Upper lobe of left lung (tissue), 6 donors: Measurements from ENCODE around the gene KIF1C. TPM values are rescaled to one million over a fixed set of nuclear protein-coding genes. Genes with fewer than 3 reads are reported as not detected.

ENCODE experiments used
- ATAC-seq, 2 donors: fragments of 200-7000 bp; cut with Tn5 transposase; one replicate each; pipeline ENCODE4 v1.9.1; 2022; ENCODE audit warnings: mild to moderate bottlenecking in 2 of 2, moderate library complexity in 2 of 2; ENCODE audit not compliant: low FRiP score in 2 of 2
- DNase-seq, 2 donors: peaks; one replicate each; pipeline ENCODE4 v3.0.0-alpha.2; 2019 to 2020
- H3K27ac ChIP-seq, 4 donors: fragments of 200-600 bp; sonication (generic); one replicate each; pipeline ENCODE4 v1.5.1; 2016 to 2019
- H3K27me3 ChIP-seq, 4 donors: fragments of 200-600 bp; sonication (generic); one replicate each; pipeline ENCODE4 v1.5.1; 2017 to 2019
- H3K36me3 ChIP-seq, 4 donors: fragments of 200-600 bp; sonication (generic); one replicate each; pipeline ENCODE4 v1.5.1; 2016 to 2019
- H3K4me1 ChIP-seq, 4 donors: fragments of 200-600 bp; sonication (generic); one replicate each; pipeline ENCODE4 v1.5.1; 2018 to 2019
- H3K4me3 ChIP-seq, 4 donors: fragments of 200-600 bp; sonication (generic); one replicate each; pipeline ENCODE4 v1.5.1; 2017 to 2019; ENCODE audit warnings: mild to moderate bottlenecking in 2 of 4, moderate library complexity in 1 of 4
- H3K9me3 ChIP-seq, 4 donors: fragments of 200-600 bp; sonication (generic); one replicate each; pipeline ENCODE4 v1.5.1; 2018 to 2019
- CTCF ChIP-seq, 6 experiments: fragments of 450-650 bp in 4 of 6; fragments of 200-600 bp in 2 of 6; sonication (generic) in 2 of 6; IDR thresholded peaks; one replicate each; pipeline ENCODE4 v1.5.1; 2016 to 2019; ENCODE audit warnings: antibody characterized with exemption in 6 of 6
- EP300 ChIP-seq, 4 donors: sonication (generic); formaldehyde crosslinking; IDR thresholded peaks; one replicate each; pipeline ENCODE4 v1.5.1; 2017; ENCODE audit warnings: antibody characterized with exemption in 4 of 4, control low read depth in 2 of 4
- POLR2A ChIP-seq, 4 donors: fragments of 450-650 bp; IDR thresholded peaks; one replicate each; pipeline ENCODE4 v1.5.1; 2016 to 2017; ENCODE audit warnings: antibody characterized with exemption in 4 of 4, mild to moderate bottlenecking in 2 of 4
- POLR2AphosphoS5 ChIP-seq, 2 donors: sonication (generic); formaldehyde crosslinking; IDR thresholded peaks; one replicate each; pipeline ENCODE4 v1.5.1; 2017; ENCODE audit warnings: antibody characterized with exemption in 2 of 2
- WGBS, 2 donors: methylation state at CpG; one replicate each; pipeline ENCODE4 v1.1.5; 2017 to 2018; 5-methylcytosine and 5-hydroxymethylcytosine counted together
- total RNA-seq, 6 donors: library from RNA; depleted of rRNA in 4 of 6; stranded (reverse); fragments of >200 nt in 4 of 6; gene quantifications; one replicate each; pipeline versions ENCODE4 v1.1.0 to v1.2.1, GENCODE V29; 2016 to 2021
- donor health status: DM: no; HTN: no; CAD: no; lungs with moderate emphysema.
- donor health status: DM: no; HTN: yes; CAD: no; lungs with severe emphysema.

KIF1C gene
- total RNA-seq, 6 donors from 2014 or later, result 130 to 270 (median 206) TPM

GRCh38 chr17:4971826-4972225 lies 25.9 kb upstream of the KIF1C start:
- no peak for DNase-seq
- Histone ChIP-seq H3K36me3 (peaks cover 10 to 79% (median 50%) of the 10 kb centered on the region in 4 donors), H3K4me3 (no peak overlapping the region), H3K4me1 (peaks cover 12 to 30% (median 25%) of the 10 kb centered on the region in 4 donors), H3K27me3 (no peaks in the 10 kb centered on the region), H3K9me3 (no peaks in the 10 kb centered on the region), H3K27ac (no peak overlapping the region)
- 99% methylated on average over 6 of the region's 6 CpGs for WGBS, 2 donors
- TF ChIP-seq POLR2AphosphoS5 (IDR thresholded peaks at IDR 0.05) (no peak), EP300 (IDR thresholded peaks at IDR 0.05) (no peak), POLR2A (IDR thresholded peaks at IDR 0.05) (no peak), CTCF (IDR thresholded peaks at IDR 0.05) (no peak)
- no peak for ATAC-seq

- peaks cover 15 to 84% (median 55%) of the 10 kb centered on the region in 4 donors for H3K36me3 ChIP-seq
- no peaks in the 10 kb centered on the region for H3K27me3 ChIP-seq
- no peaks in the 10 kb centered on the region for H3K9me3 ChIP-seq
- ATAC-seq (no peak), DNase-seq (no peak)
- TF ChIP-seq POLR2AphosphoS5 (IDR thresholded peaks at IDR 0.05), result no peak
- no peak for TF ChIP-seq CTCF (IDR thresholded peaks at IDR 0.05)
- no peak for TF ChIP-seq EP300 (IDR thresholded peaks at IDR 0.05)
- TF ChIP-seq POLR2A (IDR thresholded peaks at IDR 0.05), result no peak
- no peak overlapping the region for H3K27ac ChIP-seq
- no peak overlapping the region for H3K4me3 ChIP-seq
- H3K4me1 ChIP-seq, result peaks cover 12 to 30% (median 25%) of the 10 kb centered on the region in 4 donors
- WGBS, 2 donors, result 92 to 93% methylated on average over 12 of the region's 12 CpGs
Observed at GRCh38 chr17:4972322-4972721, 25.4 kb upstream of the KIF1C start.

GRCh38 chr17:4972752-4973151 lies 25.0 kb upstream of the KIF1C start:
- Histone ChIP-seq H3K9me3 (no peaks in the 10 kb centered on the region), H3K36me3 (peaks cover 20 to 88% (median 59%) of the 10 kb centered on the region in 4 donors)
- WGBS, 2 donors, result 79 to 92% methylated on average over 10 to 12 of the region's 12 CpGs

GRCh38 chr17:4973256-4974114 lies 24.3 kb upstream of the KIF1C start:
- Histone ChIP-seq H3K4me3 (no peak overlapping the region), H3K36me3 (peaks cover 21 to 96% (median 67%) of the 10 kb centered on the region in 4 donors), H3K27me3 (no peaks in the 10 kb centered on the region), H3K27ac (no peak overlapping the region), H3K9me3 (no peaks in the 10 kb centered on the region), H3K4me1 (peaks cover 6 to 28% (median 19%) of the 10 kb centered on the region in 4 donors)
- ATAC-seq (no peak), DNase-seq (no peak)
- WGBS, 2 donors, result 85 to 91% methylated on average over 5 to 10 of the region's 10 CpGs
- TF ChIP-seq POLR2A (IDR thresholded peaks at IDR 0.05) (no peak), POLR2AphosphoS5 (IDR thresholded peaks at IDR 0.05) (no peak), EP300 (IDR thresholded peaks at IDR 0.05) (no peak), CTCF (IDR thresholded peaks at IDR 0.05) (no peak)

More at GRCh38 chr17:4972752-4973151, 25.0 kb upstream of the KIF1C start:
- Histone ChIP-seq H3K27me3 (no peaks in the 10 kb centered on the region), H3K27ac (no peak overlapping the region), H3K4me3 (no peak overlapping the region), H3K4me1 (peaks cover 12 to 30% (median 25%) of the 10 kb centered on the region in 4 donors)
- DNase-seq (no peak), ATAC-seq (no peak)
- TF ChIP-seq CTCF (IDR thresholded peaks at IDR 0.05) (no peak), EP300 (IDR thresholded peaks at IDR 0.05) (no peak), POLR2A (IDR thresholded peaks at IDR 0.05) (no peak), POLR2AphosphoS5 (IDR thresholded peaks at IDR 0.05) (no peak)
